Thyroid gland (tissue), 4 donors: ENCODE data around the gene EGF. TPM values are rescaled to one million over a fixed set of nuclear protein-coding genes. Genes with fewer than 3 reads are reported as not detected.

Source experiments
- DNase-seq, 2 donors: peaks; one replicate each; pipeline ENCODE4 v3.0.0-alpha.2; 2019
- H3K27ac ChIP-seq, 3 donors: fragments of 200-600 bp; sonication (generic); 1 replicate in 2 of 3; 2 replicates in 1 of 3; pipeline ENCODE4 v1.5.1; 2016 to 2019; ENCODE audit warnings: mild to moderate bottlenecking in 1 of 3, moderate library complexity in 1 of 3
- H3K27me3 ChIP-seq: fragments of 200-600 bp; sonication (generic); one replicate; pipeline ENCODE4 v1.5.1; 2019
- H3K36me3 ChIP-seq, 2 donors: fragments of 200-600 bp; sonication (generic); one replicate each; pipeline ENCODE4 v1.5.1; 2016 to 2019
- H3K4me1 ChIP-seq, 2 donors: fragments of 200-600 bp; sonication (generic); one replicate each; pipeline ENCODE4 v1.5.1; 2017 to 2019
- H3K4me3 ChIP-seq, 3 donors: fragments of 200-600 bp; sonication (generic); replicated peaks in 1 of 3; 1 replicate in 2 of 3; 2 replicates in 1 of 3; pipeline ENCODE4 v1.5.1; 2016; ENCODE audit warnings: mild to moderate bottlenecking in 1 of 3
- H3K9me3 ChIP-seq: fragments of 200-600 bp; sonication (generic); one replicate; pipeline ENCODE4 v1.5.1; 2017
- POLR2A ChIP-seq, 2 donors: fragments of 450-650 bp; IDR thresholded peaks; one replicate each; pipeline ENCODE4 v1.6.1; 2017; ENCODE audit warnings: antibody characterized with exemption in 2 of 2, mild to moderate bottlenecking in 2 of 2, moderate library complexity in 1 of 2
- WGBS, 2 donors: methylation state at CpG; one replicate each; pipeline ENCODE4 v1.1.5; 2017; 5-methylcytosine and 5-hydroxymethylcytosine counted together
- intact Hi-C: fragments of 100-400 bp; cut with DNase I; formaldehyde crosslinking; loops from one replicate; pipeline ENCODE4 v1.15.1; 2023
- total RNA-seq, 4 donors: library from RNA; depleted of rRNA; stranded (reverse); fragments of >200 nt; gene quantifications; one replicate each; pipeline ENCODE4 v1.2.3, GENCODE V29; 2016
- TF ChIP-seq, protein P1 (sequence below), 6 experiments: fragments of 200-600 bp in 3 of 6; fragments of 450-650 bp in 3 of 6; sonication (generic) in 3 of 6; IDR thresholded peaks; one replicate each; pipeline ENCODE4 v1.5.1; 2016 to 2019; ENCODE audit warnings: antibody characterized with exemption in 6 of 6, mild to moderate bottlenecking in 2 of 6, inconsistent platforms in 1 of 6, moderate library complexity in 1 of 6

The EGF gene
- total RNA-seq, 4 donors from 2014 or later, result 3.1 to 9.4 (median 7.9) TPM

DNA sequence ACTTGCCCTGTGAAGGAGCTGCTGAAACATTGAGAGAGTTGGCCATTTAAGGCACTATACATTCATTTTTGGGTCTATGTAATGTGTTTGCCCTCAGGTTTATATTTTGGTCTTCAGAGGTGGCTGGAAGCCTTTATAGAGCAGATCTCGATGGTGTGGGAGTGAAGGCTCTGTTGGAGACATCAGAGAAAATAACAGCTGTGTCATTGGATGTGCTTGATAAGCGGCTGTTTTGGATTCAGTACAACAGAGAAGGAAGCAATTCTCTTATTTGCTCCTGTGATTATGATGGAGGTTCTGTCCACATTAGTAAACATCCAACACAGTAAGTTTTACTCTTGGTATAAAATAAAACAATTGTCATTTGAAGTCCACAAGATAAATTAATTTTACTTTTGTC, 31.1 kb downstream of the EGF start:
- H3K9me3 ChIP-seq, result no peaks in the 10 kb centered on the region
- WGBS, 2 donors, result 90 to 91% methylated on average over 2 of the region's 2 CpGs
- no peak overlapping the region for H3K27ac ChIP-seq
- TF ChIP-seq, protein P1, sequence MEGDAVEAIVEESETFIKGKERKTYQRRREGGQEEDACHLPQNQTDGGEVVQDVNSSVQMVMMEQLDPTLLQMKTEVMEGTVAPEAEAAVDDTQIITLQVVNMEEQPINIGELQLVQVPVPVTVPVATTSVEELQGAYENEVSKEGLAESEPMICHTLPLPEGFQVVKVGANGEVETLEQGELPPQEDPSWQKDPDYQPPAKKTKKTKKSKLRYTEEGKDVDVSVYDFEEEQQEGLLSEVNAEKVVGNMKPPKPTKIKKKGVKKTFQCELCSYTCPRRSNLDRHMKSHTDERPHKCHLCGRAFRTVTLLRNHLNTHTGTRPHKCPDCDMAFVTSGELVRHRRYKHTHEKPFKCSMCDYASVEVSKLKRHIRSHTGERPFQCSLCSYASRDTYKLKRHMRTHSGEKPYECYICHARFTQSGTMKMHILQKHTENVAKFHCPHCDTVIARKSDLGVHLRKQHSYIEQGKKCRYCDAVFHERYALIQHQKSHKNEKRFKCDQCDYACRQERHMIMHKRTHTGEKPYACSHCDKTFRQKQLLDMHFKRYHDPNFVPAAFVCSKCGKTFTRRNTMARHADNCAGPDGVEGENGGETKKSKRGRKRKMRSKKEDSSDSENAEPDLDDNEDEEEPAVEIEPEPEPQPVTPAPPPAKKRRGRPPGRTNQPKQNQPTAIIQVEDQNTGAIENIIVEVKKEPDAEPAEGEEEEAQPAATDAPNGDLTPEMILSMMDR (IDR thresholded peaks at IDR 0.05), result no peak
- no peak for TF ChIP-seq POLR2A (IDR thresholded peaks at IDR 0.05)
- no peaks in the 10 kb centered on the region for H3K27me3 ChIP-seq
- no peak for DNase-seq
- no peak overlapping the region for H3K4me3 ChIP-seq
- H3K36me3 ChIP-seq, result no peaks in the 10 kb centered on the region
- intact Hi-C loops, result no loop called here
- no peaks in the 10 kb centered on the region for H3K4me1 ChIP-seq

DNA sequence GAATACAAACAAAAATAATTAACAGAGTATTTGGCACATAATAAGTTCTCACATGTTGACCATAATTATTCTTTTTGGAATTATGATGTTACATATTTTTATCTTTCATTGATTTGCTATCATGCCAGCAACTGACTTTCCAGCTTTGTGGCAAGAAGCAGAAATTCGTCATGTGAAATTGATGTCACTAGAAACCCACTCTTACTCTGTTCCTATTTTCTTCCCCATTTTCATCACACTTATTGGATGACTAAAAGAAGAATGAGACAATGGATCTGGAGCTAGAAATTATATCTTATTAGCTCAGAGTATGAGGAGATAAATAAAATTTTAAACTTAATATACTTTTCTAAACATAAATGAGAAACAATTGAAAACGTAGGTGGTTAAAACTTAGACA, 31.9 kb downstream of the EGF start:
- H3K36me3 ChIP-seq, result no peaks in the 10 kb centered on the region
- no peak overlapping the region for H3K27ac ChIP-seq
- H3K9me3 ChIP-seq, result no peaks in the 10 kb centered on the region
- intact Hi-C loops, result no loop called here
- no peak for TF ChIP-seq POLR2A (IDR thresholded peaks at IDR 0.05)
- TF ChIP-seq, protein P1 (IDR thresholded peaks at IDR 0.05), result no peak
- no peak overlapping the region for H3K4me3 ChIP-seq
- 90 to 93% methylated on average over 2 of the region's 2 CpGs for WGBS, 2 donors
- no peaks in the 10 kb centered on the region for H3K27me3 ChIP-seq
- no peak for DNase-seq
- H3K4me1 ChIP-seq, result no peaks in the 10 kb centered on the region

DNA sequence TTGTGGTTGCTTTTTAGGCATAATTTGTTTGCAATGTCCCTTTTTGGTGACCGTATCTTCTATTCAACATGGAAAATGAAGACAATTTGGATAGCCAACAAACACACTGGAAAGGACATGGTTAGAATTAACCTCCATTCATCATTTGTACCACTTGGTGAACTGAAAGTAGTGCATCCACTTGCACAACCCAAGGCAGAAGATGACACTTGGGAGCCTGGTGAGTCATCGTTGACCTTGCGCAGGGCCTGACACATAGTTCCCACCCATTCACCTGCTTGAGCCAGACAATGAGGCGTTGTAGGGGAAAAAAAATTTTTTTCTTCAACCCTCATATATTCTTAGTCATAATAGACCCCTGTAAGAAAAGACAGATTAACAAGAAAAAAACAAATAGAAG, 32.4 kb downstream of the EGF start:
- Histone ChIP-seq H3K4me3 (no peak overlapping the region), H3K27me3 (no peaks in the 10 kb centered on the region), H3K36me3 (no peaks in the 10 kb centered on the region), H3K9me3 (no peaks in the 10 kb centered on the region), H3K4me1 (no peaks in the 10 kb centered on the region), H3K27ac (no peak overlapping the region)
- intact Hi-C loops, result no loop called here
- DNase-seq, result no peak
- TF ChIP-seq, protein P1 (IDR thresholded peaks at IDR 0.05), result no peak
- no peak for TF ChIP-seq POLR2A (IDR thresholded peaks at IDR 0.05)
- WGBS, 2 donors, result 59 to 95% methylated on average over 4 of the region's 4 CpGs

DNA sequence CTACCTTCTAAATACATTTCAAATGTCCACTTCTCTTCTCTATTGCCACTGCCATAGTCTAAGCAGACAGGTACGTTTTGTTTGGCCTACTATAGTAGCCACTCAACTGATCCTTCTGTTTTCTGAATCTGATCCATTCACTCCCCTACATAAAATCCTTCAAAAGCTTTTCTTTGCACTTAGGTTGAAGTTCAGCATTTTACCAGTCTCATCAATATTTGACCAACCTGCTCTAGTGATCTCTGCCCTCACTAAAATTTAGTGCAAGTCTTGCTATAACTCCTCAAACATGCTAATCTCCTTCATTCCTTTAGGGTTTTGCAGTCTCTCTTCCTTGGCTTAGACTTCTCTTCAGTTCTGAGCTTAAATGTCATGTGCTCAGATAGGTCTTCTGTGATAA, 33.4 kb downstream of the EGF start:
- WGBS, 2 donors, result 74 to 85% methylated on average over 1 of the region's 1 CpG
- intact Hi-C loops, result no loop called here
- Histone ChIP-seq H3K4me1 (no peaks in the 10 kb centered on the region), H3K27ac (no peak overlapping the region), H3K27me3 (no peaks in the 10 kb centered on the region), H3K4me3 (no peak overlapping the region), H3K9me3 (no peaks in the 10 kb centered on the region), H3K36me3 (no peaks in the 10 kb centered on the region)
- no peak for DNase-seq
- TF ChIP-seq POLR2A (IDR thresholded peaks at IDR 0.05), result no peak
- TF ChIP-seq, protein P1 (IDR thresholded peaks at IDR 0.05), result no peak

DNA sequence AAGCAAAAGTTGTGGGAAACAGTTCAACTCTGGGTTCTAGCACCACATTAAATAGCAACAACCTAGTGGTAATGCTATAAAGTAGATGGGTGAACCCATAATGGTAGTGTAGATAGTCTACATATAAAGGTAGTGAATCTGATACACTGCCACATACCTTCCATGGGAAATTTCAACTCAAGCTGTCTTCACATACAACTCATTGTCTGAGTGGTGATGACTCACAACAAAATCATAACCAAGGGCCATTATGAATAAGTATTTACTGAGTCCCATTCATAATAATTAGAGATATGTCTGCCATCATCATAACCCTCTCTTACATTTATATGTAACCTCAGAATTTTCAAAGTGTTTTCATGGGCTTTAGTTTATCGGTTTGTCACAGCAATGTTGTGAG, 34.8 kb downstream of the EGF start:
- intact Hi-C loops, result no loop called here
- no peaks in the 10 kb centered on the region for H3K9me3 ChIP-seq

More for the DNA sequence above, 34.8 kb downstream of the EGF start:
- TF ChIP-seq POLR2A (IDR thresholded peaks at IDR 0.05), result no peak
- TF ChIP-seq, protein P1 (IDR thresholded peaks at IDR 0.05), result no peak
- WGBS, 2 donors, result 89 to 91% methylated on average over 1 of the region's 1 CpG
- Histone ChIP-seq H3K36me3 (no peaks in the 10 kb centered on the region), H3K4me3 (no peak overlapping the region), H3K27me3 (no peaks in the 10 kb centered on the region), H3K4me1 (no peaks in the 10 kb centered on the region), H3K27ac (no peak overlapping the region)
- DNase-seq, result no peak
